ENCODE data around the gene SCFD1. TPM values are rescaled to one million over a fixed set of nuclear protein-coding genes. Genes with fewer than 3 reads are reported as not detected.
A peak's percentile ranks its signal among the peaks of the same experiment; 100 is the strongest.

The SCFD1 gene
- total RNA-seq, 1 experiment from 2014 or later, result 61.9 TPM

DNA sequence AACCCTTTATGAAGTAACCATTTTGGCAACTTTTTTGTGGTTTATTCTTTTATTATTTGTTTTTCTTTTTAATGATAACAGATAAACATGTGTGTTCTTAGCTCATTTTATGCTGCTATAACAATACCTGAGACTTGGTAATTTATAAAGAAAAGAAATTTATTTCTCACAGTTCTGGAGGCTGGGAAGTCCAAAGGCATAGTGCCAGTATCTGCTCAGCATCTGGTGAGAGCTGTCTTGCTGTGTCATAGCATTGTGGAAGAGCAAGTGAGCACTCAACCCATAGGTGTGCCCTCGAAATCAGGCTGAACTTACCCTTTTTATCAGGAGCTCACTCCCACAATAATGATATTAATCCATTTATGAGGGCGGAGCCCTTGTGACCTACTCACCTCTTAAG is 8.0 kb upstream of the SCFD1 start:
- Histone ChIP-seq H3K4me1 (ENCODE audit: insufficient read depth, low read length, poor library complexity, severe bottlenecking) (no peaks in the 10 kb centered on the region), H3K4me3 (ENCODE audit: low read depth, low read length, poor library complexity, severe bottlenecking) (no peak overlapping the region), H3K27me3 (replicated peaks; ENCODE audit: insufficient read depth, low read depth, low read length, poor library complexity) (no peaks in the 10 kb centered on the region), H3K27ac (ENCODE audit: low read depth, low read length, poor library complexity, severe bottlenecking) (no peak overlapping the region), H3K9me3 (ENCODE audit: low read depth, low read length, poor library complexity, severe bottlenecking) (no peaks in the 10 kb centered on the region), H3K36me3 (ENCODE audit: insufficient read depth, low read length, poor library complexity, severe bottlenecking) (peaks cover 44% of the 10 kb centered on the region)
- BruUV-seq (replicated peaks), result no TSS peak
- DNase-seq (ENCODE audit: low spot score), result no peak
- ChIA-PET POLR2A (ENCODE audit: low non-redundant PET) (no interaction called here), CTCF (no interaction called here)
- intact Hi-C loops (cut with micrococcal nuclease; ENCODE audit: unreplicated experiment), result loop anchor here (10.0 kb wide), 1 partner anchor 389 kb away; no protein-coding TSS in a partner anchor
- no peak for TF ChIP-seq EZH2 (IDR thresholded peaks at IDR 0.05; ENCODE audit: borderline replicate concordance, low read depth, low read length, poor library complexity, severe bottlenecking)
- TF ChIP-seq, protein P1, sequence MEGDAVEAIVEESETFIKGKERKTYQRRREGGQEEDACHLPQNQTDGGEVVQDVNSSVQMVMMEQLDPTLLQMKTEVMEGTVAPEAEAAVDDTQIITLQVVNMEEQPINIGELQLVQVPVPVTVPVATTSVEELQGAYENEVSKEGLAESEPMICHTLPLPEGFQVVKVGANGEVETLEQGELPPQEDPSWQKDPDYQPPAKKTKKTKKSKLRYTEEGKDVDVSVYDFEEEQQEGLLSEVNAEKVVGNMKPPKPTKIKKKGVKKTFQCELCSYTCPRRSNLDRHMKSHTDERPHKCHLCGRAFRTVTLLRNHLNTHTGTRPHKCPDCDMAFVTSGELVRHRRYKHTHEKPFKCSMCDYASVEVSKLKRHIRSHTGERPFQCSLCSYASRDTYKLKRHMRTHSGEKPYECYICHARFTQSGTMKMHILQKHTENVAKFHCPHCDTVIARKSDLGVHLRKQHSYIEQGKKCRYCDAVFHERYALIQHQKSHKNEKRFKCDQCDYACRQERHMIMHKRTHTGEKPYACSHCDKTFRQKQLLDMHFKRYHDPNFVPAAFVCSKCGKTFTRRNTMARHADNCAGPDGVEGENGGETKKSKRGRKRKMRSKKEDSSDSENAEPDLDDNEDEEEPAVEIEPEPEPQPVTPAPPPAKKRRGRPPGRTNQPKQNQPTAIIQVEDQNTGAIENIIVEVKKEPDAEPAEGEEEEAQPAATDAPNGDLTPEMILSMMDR (conservative IDR thresholded peaks at IDR 0.05; ENCODE audit: low read depth, low read length), result no peak

DNA sequence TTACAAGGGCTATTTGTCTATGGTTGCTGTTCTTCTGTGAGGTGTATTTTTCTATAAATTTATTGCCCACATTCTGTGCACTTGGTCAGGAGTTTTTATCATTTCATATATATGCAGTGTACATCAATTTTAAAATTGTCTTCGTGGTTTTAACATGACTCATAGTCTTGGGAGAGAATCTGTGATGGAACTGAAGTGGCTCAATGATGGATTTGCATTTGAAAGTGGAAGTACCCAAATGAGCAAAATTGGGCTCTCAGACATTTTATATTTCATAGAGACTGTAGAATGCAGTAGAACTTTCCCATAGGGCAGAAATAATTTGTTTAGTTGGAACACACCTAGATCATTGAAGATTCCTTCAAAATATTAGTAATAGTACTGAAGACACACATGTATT is 1.9 kb upstream of the SCFD1 start:
- DNase-seq (ENCODE audit: low spot score), result peak; percentile 40
- CTCF ChIA-PET, result no interaction called here
- H3K4me3 ChIP-seq (ENCODE audit: low read depth, low read length, poor library complexity, severe bottlenecking), result no peak overlapping the region
- H3K27ac ChIP-seq (ENCODE audit: low read depth, low read length, poor library complexity, severe bottlenecking), result no peak overlapping the region
- H3K4me1 ChIP-seq (ENCODE audit: insufficient read depth, low read length, poor library complexity, severe bottlenecking), result no peaks in the 10 kb centered on the region
- H3K9me3 ChIP-seq (ENCODE audit: low read depth, low read length, poor library complexity, severe bottlenecking), result no peaks in the 10 kb centered on the region
- BruUV-seq (replicated peaks), result no TSS peak
- H3K36me3 ChIP-seq (ENCODE audit: insufficient read depth, low read length, poor library complexity, severe bottlenecking), result peaks cover 26% of the 10 kb centered on the region
- no peaks in the 10 kb centered on the region for H3K27me3 ChIP-seq (replicated peaks; ENCODE audit: insufficient read depth, low read depth, low read length, poor library complexity)
- no peak for TF ChIP-seq EZH2 (IDR thresholded peaks at IDR 0.05; ENCODE audit: borderline replicate concordance, low read depth, low read length, poor library complexity, severe bottlenecking)
- TF ChIP-seq, protein P1 (conservative IDR thresholded peaks at IDR 0.05; ENCODE audit: low read depth, low read length), result no peak
- intact Hi-C loops (cut with micrococcal nuclease; ENCODE audit: unreplicated experiment), result no loop called here
- POLR2A ChIA-PET (ENCODE audit: low non-redundant PET), result no interaction called here

DNA sequence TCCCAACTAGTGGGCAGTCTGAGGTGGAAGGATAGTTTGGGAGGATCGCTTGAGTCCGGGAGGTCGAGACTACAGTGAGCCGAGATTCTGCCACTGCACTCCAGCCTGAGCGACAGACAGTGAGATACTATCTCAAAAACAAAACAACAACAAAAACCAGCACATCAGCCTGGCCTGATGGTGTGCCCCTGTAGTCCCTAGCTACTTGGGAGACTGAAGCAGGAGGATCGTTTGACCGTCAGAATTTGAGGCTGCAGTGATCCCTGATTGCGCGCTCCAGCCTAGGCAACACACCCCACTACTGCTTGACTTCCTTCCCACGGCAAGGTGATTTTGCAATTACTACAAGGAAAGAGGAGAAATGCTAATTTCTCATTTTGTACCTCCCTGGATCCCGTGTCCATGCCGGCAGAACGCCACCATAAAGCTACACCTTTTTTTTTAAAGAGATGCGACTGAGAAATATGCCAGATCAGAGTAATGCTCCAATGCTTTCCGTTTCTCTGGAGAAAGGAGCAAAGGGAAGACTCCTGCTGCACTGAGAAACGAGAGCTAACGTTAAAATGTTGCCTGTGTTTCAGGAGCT is 672 bp upstream of the SCFD1 start:
- TF ChIP-seq EZH2 (IDR thresholded peaks at IDR 0.05; ENCODE audit: borderline replicate concordance, low read depth, low read length, poor library complexity, severe bottlenecking), result no peak
- TF ChIP-seq, protein P1 (conservative IDR thresholded peaks at IDR 0.05; ENCODE audit: low read depth, low read length), result no peak
- DNase-seq (ENCODE audit: low spot score), result peak; percentile 21

More for the DNA sequence above, 672 bp upstream of the SCFD1 start:
- CTCF ChIA-PET, result no interaction called here
- peak overlapping the region; percentile 69 for H3K4me3 ChIP-seq (ENCODE audit: low read depth, low read length, poor library complexity, severe bottlenecking)
- no peaks in the 10 kb centered on the region for H3K9me3 ChIP-seq (ENCODE audit: low read depth, low read length, poor library complexity, severe bottlenecking)
- peaks cover 14% of the 10 kb centered on the region for H3K36me3 ChIP-seq (ENCODE audit: insufficient read depth, low read length, poor library complexity, severe bottlenecking)
- POLR2A ChIA-PET (ENCODE audit: low non-redundant PET), result interaction anchor here (0.7 kb wide), 1 partner anchor 46 kb away, joined by 6 read pairs; no protein-coding TSS in a partner anchor
- peaks cover 6% of the 10 kb centered on the region for H3K4me1 ChIP-seq (ENCODE audit: insufficient read depth, low read length, poor library complexity, severe bottlenecking)
- peak overlapping the region; percentile 93 for H3K27ac ChIP-seq (ENCODE audit: low read depth, low read length, poor library complexity, severe bottlenecking)
- H3K27me3 ChIP-seq (replicated peaks; ENCODE audit: insufficient read depth, low read depth, low read length, poor library complexity), result no peaks in the 10 kb centered on the region
- intact Hi-C loops (cut with micrococcal nuclease; ENCODE audit: unreplicated experiment), result no loop called here
- TSS peak; percentile 95 for BruUV-seq (replicated peaks)
